GM12872 (cell line): ENCODE measurements around the gene CACNA1I.

Source experiments
- TF ChIP-seq, protein P1 (sequence below): IDR thresholded peaks from 3 replicates; pipeline ENCODE4 v1.5.1; 2011; ENCODE audit warnings: low read depth, mild to moderate bottlenecking, low read length, moderate library complexity; ENCODE audit not compliant: insufficient read depth

Gene CACNA1I

DNA sequence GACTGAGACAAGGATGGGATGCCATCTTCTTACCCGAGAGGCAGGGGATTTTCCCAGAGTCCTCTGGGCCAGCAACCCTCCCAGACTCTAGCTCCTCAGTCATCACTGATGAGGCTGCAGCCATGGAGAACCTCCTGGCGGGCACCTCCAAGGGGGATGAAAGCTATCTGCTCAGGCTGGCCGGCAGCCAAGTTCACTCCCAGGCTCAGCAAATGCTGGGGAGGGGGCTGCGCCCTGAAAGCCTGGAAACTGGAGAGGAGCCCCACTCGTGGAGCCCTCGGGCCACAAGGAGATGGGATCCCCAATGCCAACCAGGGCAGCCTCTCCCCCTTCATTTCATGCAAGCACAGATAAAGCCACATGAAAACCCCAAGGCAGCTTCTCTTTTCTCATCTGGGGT lies 75.0 kb downstream of the CACNA1I start:
- TF ChIP-seq, protein P1, sequence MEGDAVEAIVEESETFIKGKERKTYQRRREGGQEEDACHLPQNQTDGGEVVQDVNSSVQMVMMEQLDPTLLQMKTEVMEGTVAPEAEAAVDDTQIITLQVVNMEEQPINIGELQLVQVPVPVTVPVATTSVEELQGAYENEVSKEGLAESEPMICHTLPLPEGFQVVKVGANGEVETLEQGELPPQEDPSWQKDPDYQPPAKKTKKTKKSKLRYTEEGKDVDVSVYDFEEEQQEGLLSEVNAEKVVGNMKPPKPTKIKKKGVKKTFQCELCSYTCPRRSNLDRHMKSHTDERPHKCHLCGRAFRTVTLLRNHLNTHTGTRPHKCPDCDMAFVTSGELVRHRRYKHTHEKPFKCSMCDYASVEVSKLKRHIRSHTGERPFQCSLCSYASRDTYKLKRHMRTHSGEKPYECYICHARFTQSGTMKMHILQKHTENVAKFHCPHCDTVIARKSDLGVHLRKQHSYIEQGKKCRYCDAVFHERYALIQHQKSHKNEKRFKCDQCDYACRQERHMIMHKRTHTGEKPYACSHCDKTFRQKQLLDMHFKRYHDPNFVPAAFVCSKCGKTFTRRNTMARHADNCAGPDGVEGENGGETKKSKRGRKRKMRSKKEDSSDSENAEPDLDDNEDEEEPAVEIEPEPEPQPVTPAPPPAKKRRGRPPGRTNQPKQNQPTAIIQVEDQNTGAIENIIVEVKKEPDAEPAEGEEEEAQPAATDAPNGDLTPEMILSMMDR = no peak

DNA sequence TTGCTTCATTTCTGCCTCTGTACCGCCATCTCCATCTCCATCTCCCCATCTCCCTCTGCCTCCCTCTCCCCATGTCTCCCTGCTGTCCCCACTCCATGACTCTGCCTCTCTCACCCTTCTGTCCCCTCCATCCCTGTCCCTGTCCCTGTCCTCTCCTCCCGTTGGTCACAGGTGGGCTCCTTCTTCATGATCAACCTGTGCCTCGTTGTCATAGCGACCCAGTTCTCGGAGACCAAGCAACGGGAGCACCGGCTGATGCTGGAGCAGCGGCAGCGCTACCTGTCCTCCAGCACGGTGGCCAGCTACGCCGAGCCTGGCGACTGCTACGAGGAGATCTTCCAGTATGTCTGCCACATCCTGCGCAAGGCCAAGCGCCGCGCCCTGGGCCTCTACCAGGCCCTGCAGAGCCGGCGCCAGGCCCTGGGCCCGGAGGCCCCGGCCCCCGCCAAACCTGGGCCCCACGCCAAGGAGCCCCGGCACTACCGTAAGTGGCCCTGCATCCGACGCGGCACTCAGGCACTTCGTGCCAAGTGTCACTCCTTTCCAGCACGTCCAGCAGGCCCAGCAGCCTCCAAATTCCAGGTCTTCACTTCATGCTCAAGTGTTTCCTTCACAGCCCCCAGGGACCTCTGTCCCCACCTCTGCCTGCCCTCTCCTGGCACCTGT lies 76.0 kb downstream of the CACNA1I start:
- TF ChIP-seq, protein P1 = no peak

DNA sequence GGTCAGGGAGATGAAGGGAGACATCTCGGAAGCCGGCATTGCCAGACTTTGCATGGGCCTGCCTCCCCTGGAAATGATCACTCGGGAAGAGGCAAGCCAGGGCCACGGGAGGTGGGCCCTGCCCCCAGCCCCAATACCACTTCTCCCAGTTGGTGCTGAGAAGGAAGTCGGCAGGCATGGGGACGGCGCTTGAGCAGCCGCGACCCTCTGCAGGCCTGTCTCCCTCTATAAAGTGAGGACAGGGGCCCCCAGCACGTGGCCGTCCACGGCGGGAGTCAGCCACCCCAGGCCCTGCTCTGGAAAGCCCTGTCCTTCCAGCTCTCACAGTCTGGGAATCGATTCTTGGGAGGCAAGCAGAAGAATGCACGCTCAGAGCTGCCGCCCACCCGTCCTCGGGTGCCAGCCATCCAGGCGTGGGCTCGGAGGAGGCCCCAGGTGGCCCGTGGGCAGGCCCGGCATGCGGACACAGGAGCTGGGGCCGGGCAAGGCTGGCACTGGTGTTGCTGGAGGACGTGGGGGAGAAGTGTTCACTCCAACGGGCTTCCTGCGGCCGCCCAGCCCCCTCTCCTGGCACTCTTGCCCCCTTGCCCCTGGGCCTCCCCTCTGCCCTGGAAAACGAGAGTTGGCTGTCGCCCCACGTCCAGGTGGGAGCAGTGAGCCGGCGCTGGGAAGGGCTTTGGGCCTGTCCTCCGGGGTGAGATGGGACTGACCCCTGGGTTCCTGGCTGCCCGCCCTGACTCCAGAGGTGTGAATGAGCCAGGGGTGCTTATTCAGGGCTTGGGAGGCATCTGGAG lies 77.5 kb downstream of the CACNA1I start:
- TF ChIP-seq, protein P1 = no peak

DNA sequence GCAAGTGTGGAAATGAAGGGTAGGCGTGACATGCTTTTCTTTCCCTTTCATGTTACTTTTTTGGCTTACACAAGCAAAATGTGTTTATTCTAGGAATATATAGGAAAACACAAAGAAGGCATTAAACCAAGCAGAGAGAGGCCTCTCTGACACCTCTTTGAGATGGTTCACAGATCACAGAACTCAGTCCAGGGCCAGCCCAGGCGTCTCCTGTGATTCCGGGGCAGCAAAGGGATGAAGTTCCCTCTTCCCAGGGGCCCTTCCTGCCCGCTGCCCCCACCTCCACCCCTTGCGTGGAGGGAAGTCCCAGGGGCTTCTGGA lies 78.0 kb downstream of the CACNA1I start:
- TF ChIP-seq, protein P1 = no peak

DNA sequence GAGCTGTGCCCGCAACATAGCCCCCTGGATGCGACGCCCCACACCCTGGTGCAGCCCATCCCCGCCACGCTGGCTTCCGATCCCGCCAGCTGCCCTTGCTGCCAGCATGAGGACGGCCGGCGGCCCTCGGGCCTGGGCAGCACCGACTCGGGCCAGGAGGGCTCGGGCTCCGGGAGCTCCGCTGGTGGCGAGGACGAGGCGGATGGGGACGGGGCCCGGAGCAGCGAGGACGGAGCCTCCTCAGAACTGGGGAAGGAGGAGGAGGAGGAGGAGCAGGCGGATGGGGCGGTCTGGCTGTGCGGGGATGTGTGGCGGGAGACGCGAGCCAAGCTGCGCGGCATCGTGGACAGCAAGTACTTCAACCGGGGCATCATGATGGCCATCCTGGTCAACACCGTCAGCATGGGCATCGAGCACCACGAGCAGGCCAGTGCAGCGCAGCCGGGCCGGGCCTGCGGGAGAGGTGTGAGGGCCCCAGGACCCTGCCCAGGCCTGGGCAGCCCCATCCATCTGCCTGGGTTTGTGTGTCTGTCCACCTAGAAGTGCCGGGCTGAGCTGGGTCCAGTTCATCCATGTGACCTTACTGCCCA lies 79.0 kb downstream of the CACNA1I start:
- TF ChIP-seq, protein P1 = no peak

DNA sequence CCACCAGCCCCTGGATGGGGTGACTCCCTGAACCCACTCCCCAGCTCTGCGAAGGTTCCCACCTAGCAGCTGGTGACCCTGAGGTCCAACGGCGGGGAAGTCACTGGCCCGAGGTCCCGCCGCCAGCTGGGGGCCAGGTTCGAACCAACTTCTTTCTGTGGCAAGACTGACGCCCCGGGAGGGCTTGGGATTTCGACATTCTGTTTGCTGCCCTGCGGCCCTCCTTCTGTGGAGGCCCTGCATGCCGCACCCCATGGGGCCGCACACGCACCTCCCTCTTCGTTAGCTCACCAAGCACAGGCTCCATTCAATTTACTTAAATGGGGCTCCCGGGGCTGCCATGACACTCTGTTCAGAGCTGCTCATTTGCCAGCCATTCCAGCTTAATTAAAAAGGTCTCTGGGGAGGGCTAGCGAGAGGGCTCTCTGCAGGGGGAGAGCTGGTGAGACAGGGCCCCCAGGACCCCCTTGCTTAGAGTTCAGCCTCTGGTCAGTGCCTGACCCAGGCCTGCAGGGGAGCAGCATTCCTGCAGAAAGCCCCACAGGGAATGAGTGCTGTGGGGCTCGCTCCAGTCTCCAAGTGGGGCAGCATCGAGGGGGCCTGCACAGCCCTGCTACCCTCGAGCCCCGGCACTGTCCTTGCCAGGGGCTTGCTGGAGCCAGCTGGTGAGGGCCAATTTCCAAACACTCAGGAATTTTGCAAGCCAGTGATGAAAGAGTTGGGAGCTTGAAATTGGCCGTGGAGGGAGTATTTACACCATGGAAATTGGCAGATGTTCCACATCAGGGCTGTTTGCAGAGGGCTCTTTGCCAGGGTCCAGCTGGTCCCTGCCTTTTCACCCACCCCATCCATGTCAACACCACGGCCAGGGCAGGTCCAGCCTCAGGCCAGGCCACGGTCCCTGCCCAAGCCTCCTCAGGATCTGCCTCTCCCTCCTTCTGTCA lies 80.8 kb downstream of the CACNA1I start:
- TF ChIP-seq, protein P1 = no peak
